Neural cell (in vitro differentiated cells): ENCODE results near the gene PARD3B. TPM values are rescaled to one million over a fixed set of nuclear protein-coding genes. Genes with fewer than 3 reads are reported as not detected.

Experiments used
- H2AFZ ChIP-seq: fragments of 200-600, 300-800 bp; sonication (generic), shearing (Covaris generic); 2 replicates; pipeline ENCODE4 v1.6.0; 2014; ENCODE audit warnings: low read depth, mild to moderate bottlenecking, antibody characterized with exemption, low read length, moderate library complexity
- H3F3A ChIP-seq: fragments of 200-600 bp; shearing (Covaris generic); 2 replicates; pipeline ENCODE4 v1.6.1; 2016; ENCODE audit warnings: mild to moderate bottlenecking, moderate library complexity, mixed read lengths, antibody characterized with exemption, low read length; ENCODE audit not compliant: insufficient read depth, poor library complexity, severe bottlenecking
- H3K27ac ChIP-seq: fragments of 200-600, 300-800 bp; sonication (generic), shearing (Covaris generic); 2 replicates; pipeline ENCODE4 v1.5.1; 2014; ENCODE audit warnings: mild to moderate bottlenecking, low read length, moderate library complexity
- H3K27me3 ChIP-seq: fragments of 300-800, 200-600 bp; sonication (generic), shearing (Covaris generic); 2 replicates; pipeline ENCODE4 v1.6.0; 2014; ENCODE audit warnings: mild to moderate bottlenecking, low read depth, low read length, moderate library complexity; ENCODE audit not compliant: insufficient read depth
- H3K36me3 ChIP-seq: fragments of 300-800, 200-600 bp; sonication (generic), shearing (Covaris generic); 2 replicates; pipeline ENCODE4 v1.5.1; 2014; ENCODE audit warnings: mild to moderate bottlenecking, antibody characterized with exemption, low read length, moderate library complexity; ENCODE audit not compliant: insufficient read depth
- H3K4me2 ChIP-seq: fragments of 300-800, 200-600 bp; sonication (generic), shearing (Covaris generic); 2 replicates; pipeline ENCODE4 v1.6.0; 2014; ENCODE audit warnings: mild to moderate bottlenecking, low read length
- H3K4me3 ChIP-seq: fragments of 300-800, 200-600 bp; sonication (generic), shearing (Covaris generic); 2 replicates; pipeline ENCODE4 v1.5.1; 2014; ENCODE audit warnings: mild to moderate bottlenecking, low read length, moderate library complexity
- H3K79me2 ChIP-seq: fragments of 200-600 bp; shearing (Covaris generic); replicated peaks from 2 replicates; pipeline ENCODE4 v1.6.0; 2014; ENCODE audit warnings: mild to moderate bottlenecking, low read length, moderate library complexity; ENCODE audit not compliant: insufficient read depth
- H3K9ac ChIP-seq: fragments of 300-800, 200-600 bp; sonication (generic), shearing (Covaris generic); 2 replicates; pipeline ENCODE4 v1.6.1; 2016; ENCODE audit warnings: mild to moderate bottlenecking, low read length, mixed read lengths
- H3K9me2 ChIP-seq: fragments of 200-600 bp; shearing (Covaris generic); 2 replicates; pipeline ENCODE4 v1.6.1; 2016; ENCODE audit warnings: mild to moderate bottlenecking, low read length, mixed read lengths; ENCODE audit not compliant: insufficient read depth
- H3K9me3 ChIP-seq: fragments of 200-600, 300-800 bp; sonication (generic), shearing (Covaris generic); 2 replicates; pipeline ENCODE4 v1.6.1; 2016; ENCODE audit warnings: mild to moderate bottlenecking, mixed run types, low read length, moderate library complexity, mixed read lengths
- H4K20me1 ChIP-seq: fragments of 200-600 bp; shearing (Covaris generic); 2 replicates; pipeline ENCODE4 v1.6.1; 2016; ENCODE audit warnings: mild to moderate bottlenecking, mixed run types; ENCODE audit not compliant: insufficient read depth
- EP300 ChIP-seq: fragments of 450-650 bp; conservative IDR thresholded peaks from 2 replicates; pipeline ENCODE4 v1.6.1; 2014; ENCODE audit warnings: antibody characterized with exemption, mild to moderate bottlenecking, moderate library complexity; ENCODE audit not compliant: poor library complexity, severe bottlenecking
- EZH2 ChIP-seq: fragments of 200-600, 300-800 bp; shearing (Covaris generic), sonication (generic); IDR thresholded peaks from 2 replicates; pipeline ENCODE4 v1.6.1; 2014; ENCODE audit warnings: antibody characterized with exemption, low read length, borderline replicate concordance, mild to moderate bottlenecking; ENCODE audit not compliant: insufficient read depth, poor library complexity, severe bottlenecking
- MXI1 ChIP-seq: fragments of 450-650 bp; conservative IDR thresholded peaks from 2 replicates; pipeline ENCODE4 v1.6.1; 2014; ENCODE audit warnings: antibody characterized with exemption, mild to moderate bottlenecking; ENCODE audit not compliant: poor library complexity, severe bottlenecking
- POLR2AphosphoS5 ChIP-seq: IDR thresholded peaks from 2 replicates; pipeline ENCODE4 v1.6.1; 2012
- RAD21 ChIP-seq: fragments of 450-650 bp; conservative IDR thresholded peaks from 2 replicates; pipeline ENCODE4 v1.6.1; 2014; ENCODE audit warnings: antibody characterized with exemption, mild to moderate bottlenecking, moderate library complexity
- SMC3 ChIP-seq: fragments of 450-650 bp; conservative IDR thresholded peaks from 2 replicates; pipeline ENCODE4 v1.6.1; 2014; ENCODE audit warnings: antibody characterized with exemption, mild to moderate bottlenecking, moderate library complexity; ENCODE audit not compliant: poor library complexity
- TAF1 ChIP-seq: IDR thresholded peaks from 2 replicates; pipeline ENCODE4 v1.6.1; 2012; ENCODE audit warnings: low read depth
- polyA plus RNA-seq: library from polyadenylated mRNA; depleted of rRNA; stranded (reverse); fragments of >200 nt; gene quantifications from 2 replicates; pipeline ENCODE4 v1.2.3, GENCODE V29; 2014
- TF ChIP-seq, protein P1 (sequence below): fragments of 450-650 bp; IDR thresholded peaks from 2 replicates; pipeline ENCODE4 v1.5.1; 2014; ENCODE audit warnings: antibody characterized with exemption, mild to moderate bottlenecking, moderate library complexity; ENCODE audit not compliant: poor library complexity, severe bottlenecking
- TF ChIP-seq, protein P2 (sequence below): IDR thresholded peaks from 2 replicates; pipeline ENCODE4 v1.6.1; 2012; ENCODE audit warnings: borderline replicate concordance

Gene PARD3B
- polyA plus RNA-seq, 1 donor from 2014 or later = 0.54 TPM

- no peak overlapping the region for H3K4me3 ChIP-seq
- no peaks in the 10 kb centered on the region for H3K9me3 ChIP-seq
- H3K4me2 ChIP-seq = no peak overlapping the region
- H3K9ac ChIP-seq = no peak overlapping the region
- no peaks in the 10 kb centered on the region for H3K79me2 ChIP-seq
- H3F3A ChIP-seq = no peaks in the 10 kb centered on the region
- no peaks in the 10 kb centered on the region for H3K36me3 ChIP-seq
- no peak overlapping the region for H3K27ac ChIP-seq
- H2AFZ ChIP-seq = no peak overlapping the region
- no peaks in the 10 kb centered on the region for H4K20me1 ChIP-seq
- TF ChIP-seq POLR2AphosphoS5 = no peak
- TF ChIP-seq, protein P1, sequence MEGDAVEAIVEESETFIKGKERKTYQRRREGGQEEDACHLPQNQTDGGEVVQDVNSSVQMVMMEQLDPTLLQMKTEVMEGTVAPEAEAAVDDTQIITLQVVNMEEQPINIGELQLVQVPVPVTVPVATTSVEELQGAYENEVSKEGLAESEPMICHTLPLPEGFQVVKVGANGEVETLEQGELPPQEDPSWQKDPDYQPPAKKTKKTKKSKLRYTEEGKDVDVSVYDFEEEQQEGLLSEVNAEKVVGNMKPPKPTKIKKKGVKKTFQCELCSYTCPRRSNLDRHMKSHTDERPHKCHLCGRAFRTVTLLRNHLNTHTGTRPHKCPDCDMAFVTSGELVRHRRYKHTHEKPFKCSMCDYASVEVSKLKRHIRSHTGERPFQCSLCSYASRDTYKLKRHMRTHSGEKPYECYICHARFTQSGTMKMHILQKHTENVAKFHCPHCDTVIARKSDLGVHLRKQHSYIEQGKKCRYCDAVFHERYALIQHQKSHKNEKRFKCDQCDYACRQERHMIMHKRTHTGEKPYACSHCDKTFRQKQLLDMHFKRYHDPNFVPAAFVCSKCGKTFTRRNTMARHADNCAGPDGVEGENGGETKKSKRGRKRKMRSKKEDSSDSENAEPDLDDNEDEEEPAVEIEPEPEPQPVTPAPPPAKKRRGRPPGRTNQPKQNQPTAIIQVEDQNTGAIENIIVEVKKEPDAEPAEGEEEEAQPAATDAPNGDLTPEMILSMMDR = no peak
- TF ChIP-seq EZH2 = no peak
- TF ChIP-seq RAD21 = no peak
- H3K9me2 ChIP-seq = no peaks in the 10 kb centered on the region
- H3K27me3 ChIP-seq = no peaks in the 10 kb centered on the region
Measured at GRCh38 chr2:205337274-205337673, 792.0 kb downstream of the PARD3B start.

DNA sequence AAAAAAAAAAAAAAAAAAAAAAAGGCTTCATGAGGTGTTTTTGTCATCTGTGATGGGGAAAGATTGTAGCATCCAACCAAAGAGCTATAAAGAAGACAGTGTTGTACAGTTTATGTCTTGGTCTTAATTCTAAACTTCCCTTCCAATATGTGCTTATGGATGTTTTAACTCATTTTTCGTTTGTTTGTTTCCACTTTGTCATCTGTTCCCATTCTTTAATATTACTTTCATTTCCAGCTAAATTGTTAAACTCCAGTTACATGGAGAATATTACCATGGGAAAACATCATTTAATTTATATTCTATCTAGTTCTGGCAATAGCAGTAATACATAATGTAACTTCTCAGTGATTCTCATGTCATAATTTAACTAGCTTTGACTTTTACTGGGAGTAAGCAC lies 792.9 kb downstream of the PARD3B start:
- Histone ChIP-seq H4K20me1 (no peaks in the 10 kb centered on the region), H3K79me2 (no peaks in the 10 kb centered on the region), H3K9me3 (no peaks in the 10 kb centered on the region), H3K9me2 (no peaks in the 10 kb centered on the region), H3K4me3 (no peak overlapping the region), H3K4me2 (no peak overlapping the region), H3K27me3 (no peaks in the 10 kb centered on the region), H2AFZ (no peak overlapping the region), H3F3A (no peaks in the 10 kb centered on the region), H3K36me3 (no peaks in the 10 kb centered on the region), H3K27ac (no peak overlapping the region), H3K9ac (no peak overlapping the region)
- TF ChIP-seq POLR2AphosphoS5 (no peak), MXI1 (no peak), TAF1 (no peak), EZH2 (no peak), SMC3 (no peak), RAD21 (no peak), EP300 (no peak)
- TF ChIP-seq, protein P1 = no peak
- TF ChIP-seq, protein P2, sequence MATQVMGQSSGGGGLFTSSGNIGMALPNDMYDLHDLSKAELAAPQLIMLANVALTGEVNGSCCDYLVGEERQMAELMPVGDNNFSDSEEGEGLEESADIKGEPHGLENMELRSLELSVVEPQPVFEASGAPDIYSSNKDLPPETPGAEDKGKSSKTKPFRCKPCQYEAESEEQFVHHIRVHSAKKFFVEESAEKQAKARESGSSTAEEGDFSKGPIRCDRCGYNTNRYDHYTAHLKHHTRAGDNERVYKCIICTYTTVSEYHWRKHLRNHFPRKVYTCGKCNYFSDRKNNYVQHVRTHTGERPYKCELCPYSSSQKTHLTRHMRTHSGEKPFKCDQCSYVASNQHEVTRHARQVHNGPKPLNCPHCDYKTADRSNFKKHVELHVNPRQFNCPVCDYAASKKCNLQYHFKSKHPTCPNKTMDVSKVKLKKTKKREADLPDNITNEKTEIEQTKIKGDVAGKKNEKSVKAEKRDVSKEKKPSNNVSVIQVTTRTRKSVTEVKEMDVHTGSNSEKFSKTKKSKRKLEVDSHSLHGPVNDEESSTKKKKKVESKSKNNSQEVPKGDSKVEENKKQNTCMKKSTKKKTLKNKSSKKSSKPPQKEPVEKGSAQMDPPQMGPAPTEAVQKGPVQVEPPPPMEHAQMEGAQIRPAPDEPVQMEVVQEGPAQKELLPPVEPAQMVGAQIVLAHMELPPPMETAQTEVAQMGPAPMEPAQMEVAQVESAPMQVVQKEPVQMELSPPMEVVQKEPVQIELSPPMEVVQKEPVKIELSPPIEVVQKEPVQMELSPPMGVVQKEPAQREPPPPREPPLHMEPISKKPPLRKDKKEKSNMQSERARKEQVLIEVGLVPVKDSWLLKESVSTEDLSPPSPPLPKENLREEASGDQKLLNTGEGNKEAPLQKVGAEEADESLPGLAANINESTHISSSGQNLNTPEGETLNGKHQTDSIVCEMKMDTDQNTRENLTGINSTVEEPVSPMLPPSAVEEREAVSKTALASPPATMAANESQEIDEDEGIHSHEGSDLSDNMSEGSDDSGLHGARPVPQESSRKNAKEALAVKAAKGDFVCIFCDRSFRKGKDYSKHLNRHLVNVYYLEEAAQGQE = no peak
